Mesothelial cell of epicardium (in vitro differentiated cells): ENCODE measurements around the gene TEX53. TPM values are rescaled to one million over a fixed set of nuclear protein-coding genes. Genes with fewer than 3 reads are reported as not detected.

Source experiments
- DNase-seq, 2 experiments: peaks; one replicate each; pipeline ENCODE4 v3.0.0; 2021; ENCODE audit warnings: low spot score in 2 of 2; ENCODE audit not compliant: unreplicated experiment in 2 of 2
- H3K27ac Mint-ChIP-seq: 2 replicates; pipeline ENCODE4 v1.8.0; 2021; ENCODE audit warnings: mixed read lengths
- H3K27me3 Mint-ChIP-seq: 2 replicates; pipeline ENCODE4 v1.8.0; 2021; ENCODE audit warnings: low read depth, mixed read lengths
- H3K36me3 Mint-ChIP-seq: 2 replicates; pipeline ENCODE4 v1.8.0; 2021; ENCODE audit warnings: mixed read lengths
- H3K4me1 Mint-ChIP-seq: 2 replicates; pipeline ENCODE4 v1.8.0; 2021; ENCODE audit warnings: mixed read lengths
- H3K4me3 Mint-ChIP-seq: 2 replicates; pipeline ENCODE4 v1.8.0; 2021; ENCODE audit warnings: mild to moderate bottlenecking, moderate library complexity, mixed read lengths
- H3K9me3 Mint-ChIP-seq: 2 replicates; pipeline ENCODE4 v1.8.0; 2021; ENCODE audit warnings: mixed read lengths
- CTCF ChIP-seq: fragments of 200-600 bp; sonication (generic); IDR thresholded peaks from one replicate; pipeline ENCODE4 v1.5.0; 2021; ENCODE audit warnings: antibody characterized with exemption; ENCODE audit not compliant: unreplicated experiment
- total RNA-seq: library from RNA; stranded (reverse); gene quantifications from 3 replicates; pipeline ENCODE4 v1.2.1, GENCODE V29; 2021

Gene TEX53
- total RNA-seq, 1 donor from 2014 or later, result not detected

GRCh38 chr9:114666851-114667250 is 9.2 kb upstream of the TEX53 start:
- no peaks in the 10 kb centered on the region for H3K36me3 Mint-ChIP-seq
- no peak overlapping the region for H3K4me3 Mint-ChIP-seq
- no peak for DNase-seq
- no peaks in the 10 kb centered on the region for H3K9me3 Mint-ChIP-seq
- H3K27ac Mint-ChIP-seq, result no peak overlapping the region
- H3K4me1 Mint-ChIP-seq, result peaks cover 6% of the 10 kb centered on the region
- TF ChIP-seq CTCF, result no peak
- peaks cover 2% of the 10 kb centered on the region for H3K27me3 Mint-ChIP-seq

- H3K36me3 Mint-ChIP-seq, result no peaks in the 10 kb centered on the region
These were observed 8.8 kb upstream of the TEX53 start for GRCh38 chr9:114666401-114666800.

GRCh38 chr9:114664181-114664580 is 6.6 kb upstream of the TEX53 start:
- Mint-ChIP-seq H3K4me3 (no peak overlapping the region), H3K27me3 (peaks cover 2% of the 10 kb centered on the region)

More at GRCh38 chr9:114666401-114666800, 8.8 kb upstream of the TEX53 start:
- Mint-ChIP-seq H3K27me3 (peaks cover 2% of the 10 kb centered on the region), H3K27ac (peak overlapping the region; percentile 43), H3K9me3 (no peaks in the 10 kb centered on the region), H3K4me3 (no peak overlapping the region), H3K4me1 (peaks cover 6% of the 10 kb centered on the region)
- DNase-seq, result no peak
- no peak for TF ChIP-seq CTCF

GRCh38 chr9:114662081-114662989 is 4.7 kb upstream of the TEX53 start:
- peak; percentile 36 to 80 for DNase-seq
- Mint-ChIP-seq H3K27me3 (peaks cover 2% of the 10 kb centered on the region), H3K36me3 (no peaks in the 10 kb centered on the region), H3K27ac (no peak overlapping the region), H3K4me1 (peaks cover 9% of the 10 kb centered on the region), H3K9me3 (no peaks in the 10 kb centered on the region), H3K4me3 (no peak overlapping the region)
- peak; percentile 87 for TF ChIP-seq CTCF

More at GRCh38 chr9:114664181-114664580, 6.6 kb upstream of the TEX53 start:
- H3K36me3 Mint-ChIP-seq, result no peaks in the 10 kb centered on the region
- H3K9me3 Mint-ChIP-seq, result no peaks in the 10 kb centered on the region
- no peak for DNase-seq
- no peak overlapping the region for H3K27ac Mint-ChIP-seq
- no peak for TF ChIP-seq CTCF
- peaks cover 9% of the 10 kb centered on the region for H3K4me1 Mint-ChIP-seq

GRCh38 chr9:114656301-114656700 is 1.3 kb downstream of the TEX53 start:
- TF ChIP-seq CTCF, result no peak
- no peak overlapping the region for H3K27ac Mint-ChIP-seq
- no peaks in the 10 kb centered on the region for H3K27me3 Mint-ChIP-seq
- no peak overlapping the region for H3K4me3 Mint-ChIP-seq
- DNase-seq, result no peak
- H3K4me1 Mint-ChIP-seq, result peaks cover 4% of the 10 kb centered on the region
- peaks cover 2% of the 10 kb centered on the region for H3K36me3 Mint-ChIP-seq
- H3K9me3 Mint-ChIP-seq, result no peaks in the 10 kb centered on the region
